ENCODE measurements around the gene KIAA1671. TPM values are rescaled to one million over a fixed set of nuclear protein-coding genes. Genes with fewer than 3 reads are reported as not detected.

Gene KIAA1671
- total RNA-seq, 1 donor from 2014 or later = 62.1 TPM

DNA sequence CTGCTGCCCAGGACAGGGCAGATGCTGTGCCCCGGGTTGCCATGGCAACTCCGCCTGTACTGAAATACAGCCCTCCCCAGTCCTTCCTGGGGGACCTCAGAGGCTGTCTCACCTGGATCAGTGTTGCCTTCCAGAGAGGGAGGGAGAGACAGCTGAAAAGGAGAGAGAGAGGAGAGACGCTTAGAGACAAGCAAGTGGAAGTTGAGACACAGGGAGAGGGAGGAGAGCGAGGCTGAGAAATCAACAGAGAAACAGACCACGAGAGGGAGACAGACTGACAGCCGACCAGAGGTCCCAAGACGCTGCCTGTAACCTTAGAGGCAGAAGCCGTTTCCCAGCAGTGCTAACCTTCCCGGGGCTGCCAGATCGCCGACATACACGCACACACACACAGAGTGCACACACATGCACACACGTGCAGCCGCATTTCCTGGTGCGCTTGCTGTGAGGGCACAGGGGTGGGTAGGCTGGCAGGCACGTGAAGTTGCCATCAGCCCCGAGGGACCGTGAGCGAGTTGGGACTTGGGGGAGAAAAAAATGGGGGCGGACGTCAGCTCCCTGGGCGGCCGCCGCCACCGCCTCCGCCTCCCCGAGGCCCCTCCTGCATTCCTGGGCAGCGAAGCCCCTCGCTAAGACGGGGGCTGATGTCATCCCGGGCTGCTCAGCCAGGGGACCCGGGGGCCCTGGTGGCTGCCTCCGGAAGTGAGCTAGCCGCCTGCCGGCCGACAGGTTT lies 158.5 kb downstream of the KIAA1671 start:
- DNase-seq (ENCODE audit: low spot score, unreplicated experiment) = peak; percentile 78
- Mint-ChIP-seq H3K4me3 (ENCODE audit: low read depth) (peak overlapping the region; percentile 72), H3K4me1 (ENCODE audit: low read depth) (peaks cover 41% of the 10 kb centered on the region), H3K9me3 (ENCODE audit: low read depth) (no peaks in the 10 kb centered on the region), H3K27ac (peak overlapping the region; percentile 97), H3K36me3 (ENCODE audit: insufficient read depth) (peaks cover 3% of the 10 kb centered on the region), H3K27me3 (no peaks in the 10 kb centered on the region)
- TF ChIP-seq, protein P1, sequence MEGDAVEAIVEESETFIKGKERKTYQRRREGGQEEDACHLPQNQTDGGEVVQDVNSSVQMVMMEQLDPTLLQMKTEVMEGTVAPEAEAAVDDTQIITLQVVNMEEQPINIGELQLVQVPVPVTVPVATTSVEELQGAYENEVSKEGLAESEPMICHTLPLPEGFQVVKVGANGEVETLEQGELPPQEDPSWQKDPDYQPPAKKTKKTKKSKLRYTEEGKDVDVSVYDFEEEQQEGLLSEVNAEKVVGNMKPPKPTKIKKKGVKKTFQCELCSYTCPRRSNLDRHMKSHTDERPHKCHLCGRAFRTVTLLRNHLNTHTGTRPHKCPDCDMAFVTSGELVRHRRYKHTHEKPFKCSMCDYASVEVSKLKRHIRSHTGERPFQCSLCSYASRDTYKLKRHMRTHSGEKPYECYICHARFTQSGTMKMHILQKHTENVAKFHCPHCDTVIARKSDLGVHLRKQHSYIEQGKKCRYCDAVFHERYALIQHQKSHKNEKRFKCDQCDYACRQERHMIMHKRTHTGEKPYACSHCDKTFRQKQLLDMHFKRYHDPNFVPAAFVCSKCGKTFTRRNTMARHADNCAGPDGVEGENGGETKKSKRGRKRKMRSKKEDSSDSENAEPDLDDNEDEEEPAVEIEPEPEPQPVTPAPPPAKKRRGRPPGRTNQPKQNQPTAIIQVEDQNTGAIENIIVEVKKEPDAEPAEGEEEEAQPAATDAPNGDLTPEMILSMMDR (IDR thresholded peaks at IDR 0.05; ENCODE audit: unreplicated experiment) = peak; percentile 57

DNA sequence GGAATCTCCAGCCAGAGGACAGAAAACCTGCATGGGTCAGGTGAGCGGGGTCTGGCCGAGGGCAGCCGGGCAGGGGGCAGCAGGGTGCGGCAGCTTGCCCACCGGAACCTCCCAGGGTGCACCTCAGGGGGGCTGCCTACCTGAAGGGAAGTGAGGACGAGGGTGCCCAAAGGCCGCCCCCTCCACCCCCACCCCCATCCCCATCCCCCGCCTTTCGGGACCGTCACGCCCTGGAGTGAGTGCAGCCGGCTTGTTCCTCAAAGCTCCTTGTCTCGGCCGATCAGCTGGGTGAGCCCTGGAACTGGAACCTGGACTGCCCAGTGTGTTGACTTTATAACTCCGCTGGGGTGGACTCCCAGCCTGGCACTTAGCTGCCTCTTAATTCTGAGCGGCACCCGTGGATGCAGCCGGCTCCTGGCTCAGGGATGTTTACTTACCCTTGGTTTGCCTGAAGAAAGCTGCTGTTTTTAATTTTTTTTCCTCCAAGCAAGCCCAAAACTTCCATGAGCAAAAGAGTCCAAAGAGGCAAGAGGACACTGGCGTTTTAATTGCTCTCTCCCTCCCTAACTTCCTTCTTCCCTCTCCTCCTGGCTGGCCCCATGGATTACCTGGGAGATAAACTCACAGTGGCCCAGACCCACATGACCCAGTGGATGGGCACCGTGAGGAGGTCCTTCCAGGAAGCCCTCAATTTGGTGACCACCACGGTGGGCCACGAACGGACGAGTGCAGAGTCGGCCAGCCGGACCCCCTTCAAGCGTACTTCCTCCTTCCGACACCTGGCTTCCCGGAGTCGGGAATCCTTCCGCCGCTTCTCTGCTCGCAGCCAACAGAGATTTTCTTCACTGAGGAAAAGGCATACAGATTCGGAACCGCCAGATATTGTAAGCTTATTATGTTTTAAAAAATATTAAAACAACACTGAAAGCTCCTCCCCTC lies 159.3 kb downstream of the KIAA1671 start:
- H3K4me3 Mint-ChIP-seq (ENCODE audit: low read depth) = peak overlapping the region; percentile 72
- H3K4me1 Mint-ChIP-seq (ENCODE audit: low read depth) = peaks cover 41% of the 10 kb centered on the region
- peak overlapping the region; percentile 97 for H3K27ac Mint-ChIP-seq
- H3K36me3 Mint-ChIP-seq (ENCODE audit: insufficient read depth) = peaks cover 3% of the 10 kb centered on the region
- DNase-seq (ENCODE audit: low spot score, unreplicated experiment) = no peak
- no peaks in the 10 kb centered on the region for H3K9me3 Mint-ChIP-seq (ENCODE audit: low read depth)
- TF ChIP-seq, protein P1 (IDR thresholded peaks at IDR 0.05; ENCODE audit: unreplicated experiment) = no peak
- H3K27me3 Mint-ChIP-seq = no peaks in the 10 kb centered on the region

DNA sequence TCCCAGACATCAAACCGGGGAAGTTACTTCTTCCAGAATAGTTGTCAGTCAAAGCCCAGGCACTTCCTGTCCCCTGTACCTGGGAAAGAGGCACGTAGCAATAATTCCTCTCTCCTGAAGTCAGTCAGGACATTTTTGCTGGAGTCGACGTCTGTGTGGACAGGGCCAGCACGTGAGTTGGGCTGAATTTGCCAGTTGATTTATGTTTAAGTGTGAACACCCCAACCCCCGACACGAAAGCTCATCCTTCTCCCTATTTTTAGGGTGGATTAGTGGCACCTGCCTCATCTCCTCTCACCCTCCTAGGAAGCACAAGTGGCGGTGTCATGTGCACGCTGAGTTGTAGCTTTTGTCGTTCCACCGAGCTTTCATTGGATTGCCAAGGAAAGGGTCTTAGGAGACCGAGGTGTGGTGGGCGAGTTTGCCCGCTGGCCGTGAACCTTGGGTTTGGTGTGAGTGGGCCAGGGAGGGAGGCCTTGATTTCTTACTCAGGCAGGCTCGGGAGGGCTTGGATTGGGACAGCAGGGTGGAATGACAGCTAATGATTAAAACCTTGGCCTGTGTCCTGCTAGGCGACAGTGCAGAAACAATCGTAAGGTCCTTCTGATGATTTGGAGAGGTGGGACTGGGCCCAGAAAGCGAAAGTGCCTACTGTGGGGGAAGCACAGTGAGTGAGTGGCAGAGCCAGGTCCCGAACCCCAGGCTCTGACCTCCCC lies 160.2 kb downstream of the KIAA1671 start:
- Mint-ChIP-seq H3K4me1 (ENCODE audit: low read depth) (peaks cover 41% of the 10 kb centered on the region), H3K36me3 (ENCODE audit: insufficient read depth) (peaks cover 6% of the 10 kb centered on the region), H3K4me3 (ENCODE audit: low read depth) (peak overlapping the region; percentile 72), H3K27ac (peak overlapping the region; percentile 97), H3K9me3 (ENCODE audit: low read depth) (no peaks in the 10 kb centered on the region), H3K27me3 (no peaks in the 10 kb centered on the region)
- DNase-seq (ENCODE audit: low spot score, unreplicated experiment) = no peak
- TF ChIP-seq, protein P1 (IDR thresholded peaks at IDR 0.05; ENCODE audit: unreplicated experiment) = no peak

DNA sequence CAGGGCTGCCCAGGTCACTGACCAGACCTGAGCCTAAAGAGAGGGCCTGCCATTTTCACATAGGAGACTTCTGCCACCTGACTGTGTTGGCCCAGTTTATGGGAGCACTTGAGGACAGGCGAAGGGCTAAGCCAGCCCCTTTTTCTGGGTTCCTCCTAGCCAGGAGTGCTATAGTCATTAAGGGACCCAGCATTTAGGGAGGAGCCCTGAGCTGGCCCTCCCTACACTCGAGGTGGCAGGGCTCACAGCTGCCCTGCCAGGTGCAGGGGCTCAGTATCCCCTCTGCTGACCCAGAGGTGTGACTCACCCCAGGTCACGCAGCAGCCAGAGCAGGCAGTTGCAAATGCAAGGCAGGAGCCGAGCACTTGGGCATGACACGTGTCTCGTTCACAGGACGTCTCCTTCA lies 160.8 kb downstream of the KIAA1671 start:
- Mint-ChIP-seq H3K27me3 (no peaks in the 10 kb centered on the region), H3K36me3 (ENCODE audit: insufficient read depth) (peaks cover 7% of the 10 kb centered on the region), H3K4me3 (ENCODE audit: low read depth) (no peak overlapping the region), H3K4me1 (ENCODE audit: low read depth) (peaks cover 41% of the 10 kb centered on the region), H3K27ac (peak overlapping the region; percentile 16), H3K9me3 (ENCODE audit: low read depth) (no peaks in the 10 kb centered on the region)
- DNase-seq (ENCODE audit: low spot score, unreplicated experiment) = no peak
- TF ChIP-seq, protein P1 (IDR thresholded peaks at IDR 0.05; ENCODE audit: unreplicated experiment) = no peak
